SK-N-MC (cell line): ENCODE results near the gene TRAT1.

Experiments used
- EZH2 ChIP-seq: fragments of 200-600 bp; sonication (generic); IDR thresholded peaks from one replicate; pipeline ENCODE4 v1.6.1; 2017; ENCODE audit warnings: antibody characterized with exemption
- POLR2AphosphoS5 ChIP-seq: IDR thresholded peaks from 2 replicates; pipeline ENCODE4 v1.6.1; 2012; ENCODE audit warnings: mild to moderate bottlenecking, low read depth, low read length, borderline replicate concordance

GRCh38 chr3:108791473-108791872, 31.1 kb upstream of the TRAT1 start:
- no peak for TF ChIP-seq EZH2
- no peak for TF ChIP-seq POLR2AphosphoS5
